HG03103 (cell line): Measurements from ENCODE around the gene CLDN5.
"Not testable (repeated sequence)": the region's sequence is repeated elsewhere in the genome, so short reads cannot be mapped to it uniquely, and the experiment has no call there.

Experiments used
- ATAC-seq: cut with Tn5 transposase; IDR thresholded peaks from one replicate; pipeline ENCODE4 v1.9.1; 2021; ENCODE audit warnings: low read depth; ENCODE audit not compliant: unreplicated experiment

CLDN5 gene

DNA sequence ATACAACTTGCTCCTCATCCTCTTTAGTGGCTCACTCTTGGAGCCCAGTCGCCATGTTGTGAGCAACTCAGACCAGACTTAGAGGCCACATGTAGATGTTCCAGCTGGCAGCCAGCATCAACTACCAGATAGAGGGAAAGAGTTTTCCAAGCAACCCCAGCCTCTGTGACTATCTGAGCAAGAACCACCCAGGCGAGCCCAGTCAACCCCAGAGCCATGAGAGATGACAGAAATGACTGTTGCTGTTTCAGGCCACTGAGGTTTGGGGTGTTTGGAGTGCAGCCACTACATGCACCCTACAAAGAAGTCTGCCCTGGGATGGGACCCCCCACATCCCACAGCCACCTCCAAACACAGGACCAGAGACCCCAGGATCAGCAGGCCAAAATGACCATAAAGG, 24.8 kb upstream of the CLDN5 start:
- no peak for ATAC-seq

DNA sequence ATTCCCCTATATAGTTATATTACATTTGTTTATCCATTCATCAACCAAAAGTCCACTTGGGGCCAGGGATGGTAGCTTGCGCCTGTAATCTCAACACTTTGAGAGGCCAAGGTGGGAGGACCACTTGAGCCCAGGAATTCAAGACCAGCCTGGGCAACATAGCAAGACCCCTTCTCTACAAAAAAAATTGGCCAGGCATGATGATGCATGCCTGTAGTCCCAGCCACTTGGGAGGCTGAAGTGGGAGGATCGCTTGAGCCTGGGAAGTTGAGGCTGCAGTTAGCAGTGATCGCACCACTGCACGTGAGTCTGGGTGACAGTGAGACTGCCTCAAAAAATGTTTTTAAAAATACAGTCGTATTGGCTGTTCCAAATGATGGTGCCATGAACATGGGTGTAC, 24.2 kb upstream of the CLDN5 start:
- not testable (repeated sequence) for ATAC-seq

DNA sequence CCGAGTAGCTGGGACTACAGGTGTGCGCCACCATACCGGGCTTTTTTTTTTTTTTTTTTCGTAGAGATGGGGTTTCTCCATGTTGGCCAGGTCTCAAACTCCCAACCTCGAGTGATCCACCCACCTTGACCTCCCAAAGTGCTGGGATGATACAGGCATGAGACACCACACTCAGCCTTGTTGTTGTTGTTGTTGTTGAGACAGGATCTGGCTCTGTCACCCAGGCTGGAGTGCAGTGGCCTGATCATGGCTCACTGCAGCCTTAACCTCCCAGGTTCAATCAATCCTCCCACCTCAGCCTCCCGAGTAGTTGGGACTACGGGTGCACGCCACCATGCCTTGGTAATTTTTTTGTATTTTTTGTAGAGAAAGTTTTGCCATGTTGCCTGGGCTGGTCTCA, 23.4 kb upstream of the CLDN5 start:
- no peak for ATAC-seq

DNA sequence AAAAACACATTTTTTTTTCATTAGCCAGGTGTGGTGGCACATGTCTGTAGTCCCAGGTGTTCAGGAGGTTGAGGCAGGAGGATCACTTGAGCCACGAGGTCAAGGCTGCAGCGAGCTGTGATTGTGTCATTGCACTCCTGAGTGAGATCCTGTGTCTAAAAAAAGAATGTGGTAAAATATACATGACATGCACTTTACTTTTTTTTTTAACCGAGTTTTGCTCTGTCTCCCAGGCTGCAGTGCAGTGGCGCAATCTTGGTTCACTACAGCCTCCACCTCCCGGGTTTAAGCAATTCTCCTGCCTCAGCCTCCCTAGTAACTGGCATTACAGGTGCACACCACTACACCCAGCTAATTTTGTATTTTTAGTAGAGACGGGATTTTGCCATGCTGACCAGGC, 22.5 kb upstream of the CLDN5 start:
- no peak for ATAC-seq

DNA sequence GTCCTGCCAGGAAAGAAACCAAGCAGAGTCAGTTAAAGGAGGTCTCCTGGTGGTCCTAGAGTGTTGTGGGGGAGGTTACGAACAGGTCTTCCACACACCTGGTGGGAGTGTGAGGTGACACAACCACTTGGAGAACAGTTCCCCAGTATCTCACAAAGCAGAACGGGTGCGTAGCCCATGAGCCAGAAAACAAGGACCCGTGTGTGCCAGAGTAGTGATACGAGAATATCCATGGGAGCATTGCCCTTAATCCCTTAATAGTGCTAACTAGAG, 21.7 kb upstream of the CLDN5 start:
- no peak for ATAC-seq

DNA sequence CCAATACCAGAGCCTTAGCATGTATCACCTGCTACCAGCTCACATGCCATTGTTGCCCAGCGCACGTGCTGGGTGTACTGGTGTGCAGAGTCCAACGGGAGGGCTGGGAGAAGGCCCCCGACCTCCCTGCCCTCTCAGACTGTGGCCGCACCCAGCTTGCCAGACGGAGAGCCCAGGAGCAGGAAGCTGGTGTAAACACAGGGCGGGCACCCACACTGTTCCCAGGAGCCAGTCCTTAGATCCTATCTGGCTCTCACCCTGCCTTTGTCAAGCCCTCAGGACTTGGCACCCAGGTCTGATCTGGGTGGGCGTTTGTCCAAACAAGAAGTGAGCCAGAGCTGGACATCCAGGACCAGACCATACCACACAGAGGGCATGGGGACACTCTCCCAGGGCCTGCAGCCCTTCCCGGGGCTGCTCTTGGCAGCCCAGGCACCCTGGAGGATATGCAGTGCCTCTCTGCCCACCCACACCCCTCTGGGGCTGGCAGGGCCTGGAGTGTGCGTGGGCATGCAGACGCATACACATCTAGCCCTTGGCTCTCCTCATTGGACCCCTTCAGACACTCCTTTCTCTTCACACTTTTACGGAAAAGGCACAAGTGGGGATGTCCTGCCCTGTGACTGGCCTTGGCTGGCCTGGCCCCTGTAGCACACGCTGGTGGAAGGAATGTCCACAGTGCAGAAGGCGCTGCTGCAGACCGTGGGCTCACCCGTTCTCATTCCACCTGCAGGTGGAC, 19.9 kb upstream of the CLDN5 start:
- ATAC-seq, result no peak

DNA sequence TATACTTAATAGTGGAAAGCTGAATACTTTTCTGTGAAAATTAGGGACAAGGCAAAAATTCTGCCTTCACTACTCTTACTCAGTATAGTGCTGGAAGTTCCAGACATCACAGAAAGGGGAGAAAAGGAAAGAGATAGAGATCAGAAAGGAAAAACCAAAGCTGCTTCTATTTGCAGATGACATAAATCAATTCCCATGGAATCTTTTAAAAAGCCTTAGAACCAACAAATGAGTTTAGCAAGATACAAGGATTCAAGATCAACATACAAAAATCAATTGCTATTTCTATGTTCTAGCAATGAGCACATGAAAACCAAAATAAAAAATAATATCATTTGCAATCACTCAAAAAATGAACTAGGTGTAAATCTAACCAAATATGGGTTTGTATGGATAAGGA, 16.2 kb upstream of the CLDN5 start:
- no peak for ATAC-seq

DNA sequence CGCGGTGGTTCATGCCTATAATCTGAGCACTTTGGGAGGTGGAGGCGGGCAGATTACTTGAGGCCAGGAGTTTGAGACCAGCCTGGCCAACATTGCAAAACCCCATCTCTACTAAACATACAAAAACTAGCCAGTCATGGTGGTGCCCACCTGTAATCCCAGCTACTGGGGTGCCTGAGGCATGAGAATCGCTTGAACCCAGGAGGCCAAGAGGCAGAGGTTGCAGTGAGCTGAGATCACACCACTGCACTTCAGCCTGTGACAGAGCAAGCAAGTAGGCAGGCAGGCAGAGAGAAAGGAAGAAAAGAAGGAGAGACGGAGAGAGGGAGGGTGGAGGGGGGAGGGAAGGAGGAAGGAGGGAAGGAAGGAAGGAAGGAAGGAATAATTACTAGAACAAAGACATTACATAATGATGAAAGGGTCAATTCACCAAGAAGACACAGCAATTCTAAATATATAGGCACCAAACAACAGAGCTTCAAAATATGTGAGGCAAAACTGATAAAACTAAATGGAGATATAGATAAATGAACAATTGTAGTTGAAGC, 13.8 kb upstream of the CLDN5 start:
- ATAC-seq, result no peak

DNA sequence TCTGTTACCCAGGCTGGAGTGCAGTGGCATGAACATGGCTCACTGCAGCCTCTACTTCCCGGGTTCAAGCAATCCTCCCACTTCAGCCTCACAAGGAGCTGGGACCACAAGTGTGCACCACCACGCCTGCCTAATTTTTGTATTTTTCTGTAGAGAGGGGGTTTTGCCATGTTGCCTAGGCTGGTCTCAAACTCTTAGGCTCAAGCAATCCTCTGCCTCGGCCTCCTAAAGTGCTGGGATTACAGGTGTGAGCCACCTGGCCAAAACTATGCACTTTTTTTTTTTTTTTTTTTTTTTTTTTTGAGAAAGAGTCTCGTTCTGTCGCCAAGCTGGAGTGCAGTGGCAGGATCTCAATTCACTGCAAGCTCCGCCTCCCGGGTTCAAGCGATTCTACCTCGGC, 12.4 kb upstream of the CLDN5 start:
- ATAC-seq, result no peak

DNA sequence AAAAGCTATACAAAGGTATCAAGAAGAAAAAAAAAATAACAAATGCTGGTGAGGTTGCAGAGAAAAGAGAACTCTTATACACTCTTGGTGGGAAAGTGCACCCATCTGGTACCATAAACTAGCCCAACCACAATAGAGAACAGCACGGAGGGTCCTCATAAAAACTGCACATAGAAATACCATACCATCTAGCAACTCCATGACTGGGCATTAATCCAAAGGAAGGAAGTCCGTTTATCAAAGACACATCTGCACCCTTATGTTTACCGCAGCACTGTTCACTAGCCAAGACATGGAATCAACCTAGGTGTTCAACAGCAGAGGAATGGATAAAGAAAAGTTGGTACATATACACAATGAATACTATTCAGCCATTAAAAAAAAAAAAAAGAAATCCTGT, 10.8 kb upstream of the CLDN5 start:
- ATAC-seq, result no peak

DNA sequence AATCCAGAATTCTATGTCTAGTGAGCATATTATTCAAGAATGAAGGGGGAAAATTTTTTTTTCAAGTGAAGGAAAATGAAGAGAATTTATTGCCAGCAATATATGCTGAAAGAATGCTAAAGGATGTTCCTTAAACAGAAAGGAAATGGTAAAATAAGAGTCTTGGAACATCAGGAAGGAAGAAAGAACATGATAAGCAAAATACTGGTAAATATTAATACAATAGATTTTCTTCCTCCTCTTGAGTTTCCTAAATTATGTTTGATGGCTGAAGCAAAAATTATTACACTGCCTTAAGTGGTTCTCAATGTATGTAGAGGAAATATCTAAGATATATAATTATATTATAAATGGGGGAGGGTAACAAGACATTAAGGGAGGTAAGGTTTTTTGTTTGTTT, 9.6 kb upstream of the CLDN5 start:
- ATAC-seq, result no peak

DNA sequence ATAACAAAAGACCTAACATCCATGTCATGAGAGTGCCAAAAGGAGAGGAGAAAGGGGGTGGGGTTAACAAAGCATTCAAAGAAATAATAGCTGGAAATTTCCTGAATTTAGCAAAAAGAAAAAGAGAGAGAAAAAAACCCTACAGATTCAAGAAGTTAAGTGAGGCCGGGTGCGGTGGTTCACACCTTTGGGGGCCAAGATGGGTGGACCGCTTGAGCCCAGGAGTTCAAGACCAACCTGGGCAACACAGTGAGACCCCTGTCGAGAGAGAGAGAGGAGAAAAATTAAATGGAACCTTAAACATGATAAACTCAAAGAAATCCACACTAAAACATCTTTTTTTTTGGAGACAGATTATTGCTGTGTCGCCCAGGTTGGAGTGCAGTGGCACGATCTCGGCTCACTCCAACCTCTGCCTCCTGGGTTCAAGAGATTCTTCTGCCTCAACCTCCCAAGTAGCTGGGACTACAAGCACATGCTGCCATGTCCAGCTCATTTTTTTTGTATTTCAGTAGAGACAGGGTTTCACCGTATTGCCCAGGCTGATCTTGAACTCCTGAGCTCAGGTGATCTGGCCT, 8.9 kb upstream of the CLDN5 start:
- no peak for ATAC-seq

DNA sequence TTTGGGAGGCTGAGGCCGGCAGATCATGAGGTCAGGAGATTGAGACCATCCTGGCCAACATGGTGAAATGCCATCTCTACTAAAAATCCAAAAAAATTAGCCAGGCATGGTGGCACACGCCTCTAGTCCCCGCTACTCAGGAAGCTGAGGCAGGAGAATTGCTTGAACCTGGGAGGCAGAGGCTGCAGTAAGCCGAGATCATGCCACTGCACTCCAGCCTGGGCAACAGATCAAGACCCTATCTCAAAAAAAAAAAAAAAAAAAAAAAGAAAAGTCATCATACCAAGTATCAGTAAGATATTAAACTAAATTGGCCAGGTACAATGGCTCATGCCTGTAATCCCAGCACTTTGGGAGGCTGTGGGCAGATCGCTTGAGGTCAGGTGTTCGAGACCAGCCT, 7.1 kb upstream of the CLDN5 start:
- not testable (repeated sequence) for ATAC-seq

DNA sequence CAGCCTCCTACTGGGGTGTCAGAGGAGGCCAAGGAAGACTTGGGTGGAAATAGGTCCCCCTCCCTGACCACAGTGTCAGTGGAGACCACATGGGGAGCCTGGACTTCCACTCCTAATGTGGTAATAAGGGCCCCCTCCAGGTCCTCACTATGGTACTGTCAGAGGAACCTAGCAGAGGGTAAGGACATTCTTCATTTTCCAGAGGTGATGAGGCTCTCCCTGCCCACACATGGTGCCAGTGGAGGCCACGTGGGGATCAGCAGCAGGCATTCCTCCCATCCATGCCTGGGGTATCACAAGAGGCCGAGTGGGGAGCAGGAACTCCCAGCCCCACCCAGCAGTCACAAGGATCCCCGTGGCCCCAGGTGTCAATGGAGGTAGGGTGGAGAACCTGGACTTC, 6.5 kb upstream of the CLDN5 start:
- ATAC-seq, result no peak

DNA sequence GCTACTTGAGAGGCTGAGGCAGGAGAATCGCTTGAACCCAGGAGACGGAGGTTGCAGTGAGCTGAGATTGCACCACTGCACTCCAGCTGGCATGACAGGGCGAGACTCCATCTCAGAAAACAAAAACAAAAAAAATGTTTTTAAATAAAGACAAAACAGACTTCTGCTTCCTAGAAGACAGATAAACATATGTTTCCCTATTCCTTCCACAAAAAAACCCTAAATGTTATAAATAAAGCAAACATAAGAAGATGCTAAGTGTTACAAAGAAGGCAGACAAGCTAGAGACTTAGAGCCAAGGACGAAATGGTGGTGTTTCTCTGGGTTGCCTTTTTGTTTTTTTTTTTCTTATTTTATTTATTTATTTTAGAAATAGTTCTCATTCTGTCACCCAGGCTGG, 5.6 kb upstream of the CLDN5 start:
- ATAC-seq, result no peak

DNA sequence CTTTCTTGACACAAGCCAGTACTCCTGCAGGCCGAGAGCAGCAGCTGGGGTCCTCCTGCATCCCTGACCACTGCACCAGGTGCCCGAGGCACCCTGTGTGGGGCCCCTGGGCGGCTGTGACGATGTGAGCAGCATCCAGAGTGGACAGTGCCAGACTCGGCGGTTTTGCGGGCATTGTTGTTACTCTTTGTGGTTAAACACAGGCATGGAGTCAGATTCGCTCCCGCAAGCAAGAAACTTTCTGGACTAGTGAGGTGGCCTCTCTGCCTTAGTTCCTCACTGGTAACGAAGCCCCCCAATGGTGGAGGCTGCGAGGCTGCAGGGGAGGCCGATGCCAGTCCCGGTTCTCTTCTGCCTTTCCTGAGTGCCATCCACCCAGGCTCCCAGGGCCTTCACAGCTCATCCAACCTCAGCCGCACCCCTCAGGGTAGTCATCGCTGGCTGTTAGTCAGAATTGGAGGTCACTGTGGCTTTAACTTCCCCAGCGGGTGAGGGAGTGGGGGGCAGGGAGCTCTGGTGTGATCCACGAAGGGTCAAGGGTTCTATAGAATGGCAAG, 3.7 kb upstream of the CLDN5 start:
- ATAC-seq, result no peak

DNA sequence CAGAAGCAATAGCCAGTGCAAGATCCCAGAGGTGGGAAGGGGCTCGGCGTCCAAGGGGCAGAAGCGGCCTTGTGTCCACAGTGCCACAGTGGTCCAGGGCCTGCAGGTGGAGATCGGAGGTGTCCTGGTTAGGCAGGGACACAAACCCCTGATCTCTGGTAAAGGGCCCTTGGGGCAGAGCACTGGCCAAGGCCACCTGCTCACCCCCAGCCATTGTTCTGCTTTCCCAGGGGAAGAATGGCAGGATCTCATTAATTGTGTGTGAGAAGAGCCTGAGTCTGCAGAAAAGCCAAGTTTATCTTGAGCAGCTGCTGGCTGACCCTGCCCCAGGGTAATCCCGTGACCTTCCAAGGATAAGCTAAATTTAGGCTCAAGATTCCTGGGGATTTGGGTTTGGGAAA, 3.1 kb upstream of the CLDN5 start:
- no peak for ATAC-seq

DNA sequence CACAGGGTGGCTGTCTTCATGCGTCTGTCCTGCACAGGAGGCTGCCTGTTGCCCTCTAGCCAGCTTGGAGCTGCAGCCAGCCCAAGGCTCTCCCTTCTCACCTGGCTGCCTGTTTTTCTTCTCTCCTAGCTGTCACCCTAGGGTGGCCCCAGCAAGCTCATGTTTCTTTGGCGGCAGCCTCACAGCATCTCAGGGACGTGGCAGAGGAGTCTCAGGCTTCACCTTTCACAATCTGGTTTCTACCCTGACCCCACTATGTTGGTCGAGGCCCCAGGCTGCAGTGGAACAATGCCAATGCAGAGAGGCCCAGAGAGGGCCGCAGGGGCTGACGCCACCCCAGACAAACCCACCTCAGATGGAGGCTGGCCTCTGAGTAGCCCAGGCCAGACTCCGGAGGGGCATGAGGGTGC, 2.5 kb upstream of the CLDN5 start:
- ATAC-seq, result no peak

DNA sequence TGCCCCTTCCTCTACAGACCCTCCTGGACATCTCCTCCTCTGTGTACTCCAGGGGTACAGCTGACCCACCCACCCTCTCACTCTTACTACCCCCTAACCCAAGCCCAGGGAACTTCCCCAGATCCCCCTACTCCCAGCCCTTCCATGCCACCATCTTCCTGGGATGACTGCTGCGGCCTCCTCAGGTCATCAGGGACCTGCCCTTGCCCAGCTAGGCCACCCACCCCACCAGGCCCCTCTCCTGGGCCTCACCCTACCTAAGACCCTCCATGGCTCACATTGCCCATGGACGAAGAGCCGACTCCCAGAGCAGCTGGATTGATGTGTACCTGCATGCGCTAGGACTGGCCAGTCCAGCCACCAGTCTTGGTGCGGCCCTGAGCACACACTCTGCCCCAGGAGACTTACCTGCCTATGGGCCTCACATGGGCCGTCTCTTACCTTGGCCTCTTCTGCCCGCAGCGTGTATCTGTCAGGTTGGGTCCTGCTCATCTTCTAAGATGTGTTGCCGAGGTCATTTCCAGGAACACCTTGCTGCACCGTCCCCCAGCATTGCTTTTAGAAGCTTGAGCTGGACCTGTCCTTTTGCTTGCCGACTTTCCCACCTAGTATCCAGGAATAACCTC, 2.0 kb upstream of the CLDN5 start:
- ATAC-seq, result no peak

DNA sequence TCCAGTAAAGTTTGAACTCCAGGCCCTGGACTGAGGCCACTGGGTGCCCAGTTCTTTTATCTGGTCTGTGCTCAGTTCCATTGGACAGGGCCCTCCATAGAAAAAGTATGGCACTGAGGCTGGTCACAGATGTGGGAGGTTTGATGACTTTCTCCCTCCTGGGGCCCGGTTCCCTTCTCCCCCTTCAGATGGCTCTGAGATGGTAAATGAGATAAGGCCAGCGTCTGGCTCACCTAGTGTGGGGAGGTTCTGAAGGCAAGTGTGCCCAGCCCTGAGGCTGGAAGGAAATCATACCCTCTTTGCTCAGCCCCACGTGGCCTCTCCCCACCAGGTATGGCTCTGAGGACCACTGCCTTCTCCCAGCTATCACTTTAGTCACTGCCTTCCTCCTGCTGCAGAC, 1.5 kb upstream of the CLDN5 start:
- ATAC-seq, result no peak

DNA sequence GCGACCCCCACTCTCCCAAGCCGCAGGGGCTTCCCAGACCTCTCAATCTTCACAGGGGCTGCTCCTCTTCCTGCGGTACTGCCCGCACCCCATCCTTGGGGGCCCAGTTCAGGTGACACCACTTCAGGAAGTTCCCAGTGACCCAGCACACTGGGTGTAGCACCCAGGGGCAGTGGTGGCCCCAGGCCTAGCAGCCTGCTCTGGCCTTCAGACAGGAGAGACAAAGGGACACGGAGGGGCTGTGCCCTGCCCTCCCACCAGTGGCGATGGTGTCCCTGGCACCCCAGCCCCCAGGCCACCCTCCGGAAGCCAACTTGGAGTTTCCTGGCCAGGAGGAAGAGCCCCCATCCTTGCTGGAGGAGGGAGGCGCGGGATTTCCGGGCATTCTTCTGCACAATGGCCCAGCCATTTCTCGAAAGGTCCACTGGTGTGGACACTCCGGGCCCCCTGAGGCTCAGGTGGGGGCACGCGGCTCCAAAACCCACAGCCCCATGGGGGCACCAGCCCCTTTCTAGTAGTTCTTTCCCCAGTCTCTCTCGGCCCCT, 978 bp upstream of the CLDN5 start:
- no peak for ATAC-seq
